Keratinocyte (primary cell): Measurements from ENCODE around the gene ZBTB18. TPM values are rescaled to one million over a fixed set of nuclear protein-coding genes. Genes with fewer than 3 reads are reported as not detected.

Source experiments
- DNase-seq: peaks from one replicate; pipeline ENCODE4 v3.0.0-alpha.2; 2011; ENCODE audit warnings: low read depth, missing footprints, low spot score
- FAIRE-seq: peaks from 2 replicates; lab custom pipeline; 2011; peaks lifted over from hg19 to GRCh38; lab: Jason Lieb, UNC
- H2AFZ ChIP-seq: 2 replicates; pipeline ENCODE4 v1.6.0; 2012; ENCODE audit warnings: low read length, control low read depth, inconsistent platforms; ENCODE audit not compliant: control insufficient read depth
- H3K27ac ChIP-seq: 2 replicates; pipeline ENCODE4 v1.5.1; 2011; ENCODE audit warnings: low read length; ENCODE audit not compliant: control insufficient read depth, insufficient read depth
- H3K27me3 ChIP-seq: 3 replicates; pipeline ENCODE4 v1.6.0; 2011; ENCODE audit warnings: low read length; ENCODE audit not compliant: control insufficient read depth, insufficient read depth; ENCODE audit errors: extremely low read depth
- H3K36me3 ChIP-seq, 2 experiments: 2 replicates in 1 of 2; 3 replicates in 1 of 2; pipeline ENCODE4 v1.5.1; 2011; ENCODE audit warnings: low read length in 2 of 2, mild to moderate bottlenecking in 1 of 2; ENCODE audit not compliant: control insufficient read depth in 2 of 2, insufficient read depth in 2 of 2; ENCODE audit errors: extremely low read depth in 1 of 2
- H3K4me1 ChIP-seq: 3 replicates; pipeline ENCODE4 v1.5.1; 2011; ENCODE audit warnings: low read length; ENCODE audit not compliant: control insufficient read depth, insufficient read depth; ENCODE audit errors: extremely low read depth
- H3K4me2 ChIP-seq: 3 replicates; pipeline ENCODE4 v1.6.0; 2011; ENCODE audit warnings: low read depth, low read length; ENCODE audit not compliant: control insufficient read depth, insufficient read depth; ENCODE audit errors: extremely low read depth
- H3K4me3 ChIP-seq, 3 experiments: fragments of 200-600 bp in 1 of 3; sonication (generic) in 1 of 3; 2 replicates in 2 of 3; 3 replicates in 1 of 3; pipeline ENCODE4 v1.5.1; 2011 to 2016; ENCODE audit warnings: low read length in 3 of 3, mild to moderate bottlenecking in 3 of 3, control low read depth in 2 of 3, inconsistent platforms in 1 of 3, low read depth in 1 of 3, mixed read lengths in 1 of 3, mixed run types in 1 of 3, moderate library complexity in 1 of 3; ENCODE audit not compliant: control insufficient read depth in 2 of 3, insufficient read depth in 2 of 3; ENCODE audit errors: extremely low read depth in 1 of 3
- H3K79me2 ChIP-seq: 2 replicates; pipeline ENCODE4 v1.6.0; 2012; ENCODE audit warnings: low read length; ENCODE audit not compliant: control insufficient read depth, insufficient read depth
- H3K9ac ChIP-seq: 3 replicates; pipeline ENCODE4 v1.6.0; 2011; ENCODE audit warnings: low read length; ENCODE audit not compliant: control insufficient read depth, insufficient read depth; ENCODE audit errors: extremely low read depth
- H3K9me1 ChIP-seq: 3 replicates; pipeline ENCODE4 v1.6.0; 2011; ENCODE audit warnings: low read length; ENCODE audit not compliant: control insufficient read depth, insufficient read depth; ENCODE audit errors: extremely low read depth
- H3K9me3 ChIP-seq: 2 replicates; pipeline ENCODE4 v1.5.1; 2012; ENCODE audit warnings: low read depth, low read length; ENCODE audit not compliant: control insufficient read depth
- H4K20me1 ChIP-seq: 3 replicates; pipeline ENCODE4 v1.6.0; 2011; ENCODE audit warnings: low read length; ENCODE audit not compliant: control insufficient read depth, insufficient read depth; ENCODE audit errors: extremely low read depth
- CTCF ChIP-seq, 3 experiments: IDR thresholded peaks in 1 of 3; conservative IDR thresholded peaks in 1 of 3; optimal IDR thresholded peaks in 1 of 3; 2 replicates in 2 of 3; 3 replicates in 1 of 3; pipeline versions ENCODE3 to v1.5.1; 2011; ENCODE audit warnings: low read length in 3 of 3, mild to moderate bottlenecking in 3 of 3, moderate library complexity in 2 of 3, control low read depth in 1 of 3, inconsistent platforms in 1 of 3; ENCODE audit not compliant: insufficient read depth in 2 of 3; ENCODE audit errors: extremely low read depth in 1 of 3
- EZH2 ChIP-seq: IDR thresholded peaks from one replicate; pipeline ENCODE4 v1.6.1; 2012; ENCODE audit warnings: inconsistent platforms, mild to moderate bottlenecking, low read length, moderate library complexity
- dilution Hi-C: fragments of 300-500 bp; cut with MboI; formaldehyde crosslinking; loops from one replicate; pipeline ENCODE4 v1.7.0; 2020; ENCODE audit warnings: low sequenced_read_pairs; ENCODE audit not compliant: extremely low pct_ligation_motif_present
- polyA plus RNA-seq, 5 experiments: library from polyadenylated mRNA; depleted of rRNA in 3 of 5; stranded (reverse) in 3 of 5; stranded (forward) in 1 of 5; unstranded in 1 of 5; fragments of >200 nt; gene quantifications; 1 replicate in 1 of 5; 2 replicates in 3 of 5; 3 replicates in 1 of 5; pipeline versions ENCODE4 v1.2.1 to v1.2.3, GENCODE V29; 2011 to 2012; ENCODE audit warnings: missing spikeins in 2 of 5, low read depth in 1 of 5, low replicate concordance in 1 of 5

The ZBTB18 gene
- polyA plus RNA-seq, 1 donor (not counting 4 experiments of a cell fraction or from before 2014, with no cell fraction given) = 5.8 TPM

GRCh38 chr1:244084763-244085162 lies 33.7 kb downstream of the ZBTB18 start:
- Histone ChIP-seq H3K27ac (no peak overlapping the region), H3K9me3 (peaks cover 3% of the 10 kb centered on the region), H3K36me3 (no peaks in the 10 kb centered on the region), H3K9me1 (no peaks in the 10 kb centered on the region), H3K4me2 (no peak overlapping the region), H3K4me1 (no peaks in the 10 kb centered on the region), H3K27me3 (peaks cover 3% of the 10 kb centered on the region), H3K4me3 (no peak overlapping the region), H3K79me2 (no peaks in the 10 kb centered on the region), H3K9ac (no peak overlapping the region), H2AFZ (no peak overlapping the region), H4K20me1 (no peaks in the 10 kb centered on the region)
- dilution Hi-C loops = no loop called here
- no peak for DNase-seq
- TF ChIP-seq EZH2 (no peak), CTCF (optimal IDR thresholded peaks at IDR 0.05 in 1 of 3, IDR thresholded peaks at IDR 0.05 in 1 of 3, conservative IDR thresholded peaks at IDR 0.05 in 1 of 3; ENCODE audit: extremely low read depth in 1 of 3, insufficient read depth in 2 of 3, low read length in 3 of 3) (no peak)
- no peak for FAIRE-seq

GRCh38 chr1:244085891-244086290 lies 34.8 kb downstream of the ZBTB18 start:
- Histone ChIP-seq H3K4me2 (no peak overlapping the region), H2AFZ (no peak overlapping the region), H3K9ac (no peak overlapping the region), H3K79me2 (no peaks in the 10 kb centered on the region), H3K4me1 (no peaks in the 10 kb centered on the region), H3K27me3 (peaks cover 3% of the 10 kb centered on the region), H3K36me3 (no peaks in the 10 kb centered on the region), H3K4me3 (no peak overlapping the region), H3K9me3 (peaks cover 3% of the 10 kb centered on the region), H4K20me1 (no peaks in the 10 kb centered on the region), H3K9me1 (no peaks in the 10 kb centered on the region), H3K27ac (no peak overlapping the region)
- TF ChIP-seq EZH2 (no peak), CTCF (optimal IDR thresholded peaks at IDR 0.05 in 1 of 3, IDR thresholded peaks at IDR 0.05 in 1 of 3, conservative IDR thresholded peaks at IDR 0.05 in 1 of 3; ENCODE audit: extremely low read depth in 1 of 3, insufficient read depth in 2 of 3, low read length in 3 of 3) (no peak)
- no peak for FAIRE-seq
- dilution Hi-C loops = no loop called here
- DNase-seq = no peak
